H1 (cell line): ENCODE results near the gene TLL1. TPM values are rescaled to one million over a fixed set of nuclear protein-coding genes. Genes with fewer than 3 reads are reported as not detected.

ENCODE experiments used
- CTCF ChIA-PET: fragments of 300-600 bp; sonication (Branson Sonifier 250); formaldehyde crosslinking; loops from one replicate; lab custom pipeline; 2021; ENCODE audit not compliant: partially characterized antibody; lab: Charles Lee
- POLR2A ChIA-PET: fragments of 300-600 bp; sonication (Branson Sonifier 250); formaldehyde crosslinking; loops from one replicate; lab custom pipeline; 2021; ENCODE audit warnings: inconsistent platforms; ENCODE audit not compliant: partially characterized antibody; lab: Charles Lee
- DNase-seq, 2 experiments: peaks; one replicate each; pipeline versions ENCODE4 v3.0.0 to v3.0.0-alpha.2; 2010 to 2022; ENCODE audit warnings: low spot score in 2 of 2, low read depth in 1 of 2, mixed read lengths in 1 of 2
- FAIRE-seq: peaks from 2 replicates; lab custom pipeline; 2011; peaks lifted over from hg19 to GRCh38; lab: Jason Lieb, UNC
- H2AFZ ChIP-seq: 2 replicates; pipeline ENCODE4 v1.8.1; 2012; ENCODE audit warnings: low read length, inconsistent platforms
- H2AK5ac ChIP-seq: 2 replicates; pipeline ENCODE4 v1.6.1; 2013; ENCODE audit warnings: low read depth, low read length
- H2BK120ac ChIP-seq: replicated peaks from 2 replicates; pipeline ENCODE3; 2013; ENCODE audit warnings: low read depth, low read length, inconsistent platforms
- H2BK12ac ChIP-seq: 2 replicates; pipeline ENCODE4 v1.6.1; 2013; ENCODE audit warnings: low read depth, low read length
- H2BK15ac ChIP-seq: 2 replicates; pipeline ENCODE4 v1.6.1; 2013; ENCODE audit warnings: low read length
- H2BK20ac ChIP-seq: 2 replicates; pipeline ENCODE4 v1.6.1; 2013; ENCODE audit warnings: low read length
- H2BK5ac ChIP-seq: 2 replicates; pipeline ENCODE4 v1.6.1; 2013; ENCODE audit warnings: low read depth, low read length
- H3K14ac ChIP-seq: 2 replicates; pipeline ENCODE4 v1.6.1; 2013; ENCODE audit warnings: inconsistent platforms; ENCODE audit not compliant: insufficient read length
- H3K18ac ChIP-seq: 2 replicates; pipeline ENCODE4 v1.6.1; 2013; ENCODE audit warnings: low read length; ENCODE audit errors: extremely low read depth
- H3K23ac ChIP-seq: 2 replicates; pipeline ENCODE4 v1.6.1; 2013; ENCODE audit warnings: inconsistent platforms; ENCODE audit not compliant: insufficient read length
- H3K23me2 ChIP-seq: 2 replicates; pipeline ENCODE4 v1.6.1; 2013; ENCODE audit warnings: low read depth, low read length
- H3K27ac ChIP-seq: 2 replicates; pipeline ENCODE4 v1.6.1; 2011; ENCODE audit warnings: low read depth, low read length, inconsistent platforms
- H3K27me3 ChIP-seq, 4 experiments: replicated peaks in 1 of 4; 1 replicate in 1 of 4; 2 replicates in 3 of 4; pipeline versions ENCODE4 v1.6.1 to v1.8.1; 2011 to 2013; ENCODE audit warnings: low read length in 3 of 4, mild to moderate bottlenecking in 3 of 4, inconsistent platforms in 2 of 4, mixed read lengths in 2 of 4, moderate library complexity in 1 of 4; ENCODE audit not compliant: control insufficient read depth in 3 of 4, insufficient read depth in 3 of 4; ENCODE audit errors: extremely low read depth in 1 of 4
- H3K36me3 ChIP-seq, 4 experiments: 2 replicates each; pipeline versions ENCODE4 v1.6.1 to v1.8.1; 2011 to 2013; ENCODE audit warnings: mild to moderate bottlenecking in 4 of 4, low read length in 3 of 4, moderate library complexity in 2 of 4, control low read depth in 1 of 4, inconsistent platforms in 1 of 4; ENCODE audit not compliant: insufficient read depth in 4 of 4, control insufficient read depth in 2 of 4
- H3K4ac ChIP-seq: replicated peaks from 2 replicates; pipeline ENCODE3; 2013; ENCODE audit warnings: low read length, low read depth, mixed read lengths, inconsistent platforms; ENCODE audit not compliant: insufficient read length
- H3K4me1 ChIP-seq, 4 experiments: replicated peaks in 1 of 4; 1 replicate in 1 of 4; 2 replicates in 3 of 4; pipeline versions ENCODE4 v1.6.1 to v1.8.1; 2011 to 2013; ENCODE audit warnings: low read length in 3 of 4, inconsistent platforms in 2 of 4, mixed read lengths in 1 of 4; ENCODE audit not compliant: insufficient read depth in 4 of 4, control insufficient read depth in 3 of 4
- H3K4me2 ChIP-seq, 2 experiments: 2 replicates each; pipeline versions ENCODE4 v1.6.1 to v1.8.1; 2011 to 2013; ENCODE audit warnings: low read depth in 2 of 2, low read length in 2 of 2, control low read depth in 1 of 2, inconsistent platforms in 1 of 2, mild to moderate bottlenecking in 1 of 2; ENCODE audit not compliant: insufficient read depth in 1 of 2
- H3K4me3 ChIP-seq, 4 experiments: fragments of 200-600, 300-600 bp in 1 of 4; sonication (generic), shearing (Covaris generic), sonication (Bioruptor Twin) in 1 of 4; 2 replicates each; pipeline versions ENCODE4 v1.5.1 to v1.8.1; 2011 to 2016; ENCODE audit warnings: low read length in 4 of 4, low read depth in 3 of 4, control low read depth in 2 of 4, inconsistent platforms in 2 of 4, mild to moderate bottlenecking in 2 of 4, mixed read lengths in 1 of 4, moderate library complexity in 1 of 4; ENCODE audit not compliant: insufficient read depth in 2 of 4; ENCODE audit errors: extremely low read depth in 1 of 4
- H3K56ac ChIP-seq: replicated peaks from 2 replicates; pipeline ENCODE3; 2013; ENCODE audit warnings: low read depth, mild to moderate bottlenecking, mixed read lengths, low read length, inconsistent platforms; ENCODE audit not compliant: insufficient read length
- H3K79me1 ChIP-seq: 2 replicates; pipeline ENCODE4 v1.6.1; 2013; ENCODE audit warnings: low read depth, low read length, control low read depth
- H3K79me2 ChIP-seq, 2 experiments: 2 replicates each; pipeline versions ENCODE4 v1.6.1 to v1.8.1; 2012 to 2013; ENCODE audit warnings: low read length in 2 of 2, mild to moderate bottlenecking in 2 of 2, inconsistent platforms in 1 of 2; ENCODE audit not compliant: insufficient read depth in 2 of 2, control insufficient read depth in 1 of 2
- H3K9ac ChIP-seq, 4 experiments: replicated peaks in 1 of 4; 1 replicate in 1 of 4; 2 replicates in 3 of 4; pipeline versions ENCODE4 v1.6.1 to v1.8.1; 2011 to 2013; ENCODE audit warnings: low read depth in 3 of 4, low read length in 3 of 4, control low read depth in 2 of 4, mild to moderate bottlenecking in 2 of 4, moderate library complexity in 2 of 4, inconsistent platforms in 1 of 4; ENCODE audit errors: extremely low read depth in 1 of 4
- H3K9me3 ChIP-seq, 2 experiments: 2 replicates each; pipeline versions ENCODE4 v1.6.1 to v1.8.1; 2012 to 2013; ENCODE audit warnings: mild to moderate bottlenecking in 2 of 2, moderate library complexity in 2 of 2, control low read depth in 1 of 2, inconsistent platforms in 1 of 2, low read depth in 1 of 2, low read length in 1 of 2, mixed read lengths in 1 of 2; ENCODE audit not compliant: insufficient read depth in 2 of 2
- H4K20me1 ChIP-seq, 2 experiments: replicated peaks in 1 of 2; 2 replicates each; pipeline versions ENCODE3 to v1.8.1; 2011 to 2013; ENCODE audit warnings: inconsistent platforms in 2 of 2, low read length in 2 of 2, mild to moderate bottlenecking in 1 of 2; ENCODE audit not compliant: insufficient read depth in 2 of 2, control insufficient read depth in 1 of 2
- H4K5ac ChIP-seq: 2 replicates; pipeline ENCODE4 v1.6.1; 2013; ENCODE audit warnings: low read length, low read depth, mixed read lengths, inconsistent platforms; ENCODE audit not compliant: insufficient read length
- H4K8ac ChIP-seq: 2 replicates; pipeline ENCODE4 v1.8.0; 2013; ENCODE audit warnings: mild to moderate bottlenecking, moderate library complexity, low read length, inconsistent platforms; ENCODE audit not compliant: insufficient read depth; ENCODE audit errors: extremely low read depth
- H4K91ac ChIP-seq: replicated peaks from 2 replicates; pipeline ENCODE3; 2013; ENCODE audit warnings: low read length, mixed read lengths, inconsistent platforms; ENCODE audit not compliant: insufficient read length
- POLR2A ChIP-seq, 2 experiments: IDR thresholded peaks; 1 replicate in 1 of 2; 2 replicates in 1 of 2; pipeline ENCODE4 v1.6.1; 2011; ENCODE audit warnings: low read depth in 2 of 2, low read length in 2 of 2, mild to moderate bottlenecking in 2 of 2; ENCODE audit errors: control extremely low read depth in 1 of 2
- polyA plus RNA-seq, 7 experiments: library from polyadenylated mRNA; depleted of rRNA in 3 of 7; stranded (reverse) in 5 of 7; unstranded in 2 of 7; fragments of >200 nt in 5 of 7; fragments of 200-250 nt in 2 of 7; gene quantifications; 1 replicate in 5 of 7; 2 replicates in 1 of 7; 4 replicates in 1 of 7; pipeline versions ENCODE4 v1.2.1 to v1.2.3, GENCODE V29; 2011 to 2013; ENCODE audit warnings: missing spikeins in 2 of 7, mixed read lengths in 2 of 7
- total RNA-seq: library from RNA; stranded (reverse); fragmentation: NEBNext Ultra II Directional; extraction: Animal tissue kit (Norgen Biotek cat#: 25700); gene quantifications from 2 replicates; pipeline ENCODE4 v1.2.1, GENCODE V29; 2021

TLL1 gene
- total and polyA plus RNA-seq, 2 of the 8 experiments (the other 6 are each of a cell fraction or from before 2014, with no cell fraction given) = 0.18 to 1.1 TPM

GRCh38 chr4:165842684-165843083, 30.4 kb upstream of the TLL1 start:
- no peak for FAIRE-seq
- H3K14ac ChIP-seq = no peak overlapping the region
- no peak overlapping the region for H2AK5ac ChIP-seq
- H2BK12ac ChIP-seq = no peak overlapping the region
- H3K27ac ChIP-seq = no peak overlapping the region
- no peak overlapping the region for H3K18ac ChIP-seq
- H3K56ac ChIP-seq = no peak overlapping the region
- H3K4me2 ChIP-seq = no peak overlapping the region
- no peaks in the 10 kb centered on the region for H4K20me1 ChIP-seq
- no peak overlapping the region for H2AFZ ChIP-seq
- POLR2A ChIA-PET = no interaction called here
- H2BK15ac ChIP-seq = no peak overlapping the region
- H3K79me1 ChIP-seq = no peaks in the 10 kb centered on the region
- no peaks in the 10 kb centered on the region; a peak in 1 of 7 replicates for H3K4me1 ChIP-seq
- no peak overlapping the region for H2BK5ac ChIP-seq
- no peak overlapping the region for H3K4ac ChIP-seq
- H3K23ac ChIP-seq = no peak overlapping the region
- H3K79me2 ChIP-seq = no peaks in the 10 kb centered on the region
- no peaks in the 10 kb centered on the region for H3K9me3 ChIP-seq
- no peak overlapping the region for H2BK120ac ChIP-seq
- H3K4me3 ChIP-seq = no peak overlapping the region
- no peaks in the 10 kb centered on the region for H3K27me3 ChIP-seq
- no peak overlapping the region for H4K5ac ChIP-seq
- H3K23me2 ChIP-seq = no peaks in the 10 kb centered on the region; the same call in 1 of the 2 replicates
- H4K91ac ChIP-seq = no peak overlapping the region
- no peak overlapping the region for H2BK20ac ChIP-seq
- no peak for DNase-seq
- H4K8ac ChIP-seq = no peak overlapping the region
- H3K9ac ChIP-seq = no peak overlapping the region
- TF ChIP-seq POLR2A (IDR thresholded peaks at IDR 0.05; ENCODE audit: control extremely low read depth in 1 of 2, low read depth in 2 of 2, low read length in 2 of 2) = no peak
- H3K36me3 ChIP-seq = no peaks in the 10 kb centered on the region
- CTCF ChIA-PET = interaction anchor here (0.6 kb wide), 1 partner anchor 284 kb away, joined by 3 read pairs; no protein-coding TSS in a partner anchor
